ENCODE results near the gene MCTP1. TPM values are rescaled to one million over a fixed set of nuclear protein-coding genes. Genes with fewer than 3 reads are reported as not detected.

Gene MCTP1
- polyA plus RNA-seq, 1 donor (not counting 4 experiments of a cell fraction or from before 2014, with no cell fraction given), result 4.9 TPM

DNA sequence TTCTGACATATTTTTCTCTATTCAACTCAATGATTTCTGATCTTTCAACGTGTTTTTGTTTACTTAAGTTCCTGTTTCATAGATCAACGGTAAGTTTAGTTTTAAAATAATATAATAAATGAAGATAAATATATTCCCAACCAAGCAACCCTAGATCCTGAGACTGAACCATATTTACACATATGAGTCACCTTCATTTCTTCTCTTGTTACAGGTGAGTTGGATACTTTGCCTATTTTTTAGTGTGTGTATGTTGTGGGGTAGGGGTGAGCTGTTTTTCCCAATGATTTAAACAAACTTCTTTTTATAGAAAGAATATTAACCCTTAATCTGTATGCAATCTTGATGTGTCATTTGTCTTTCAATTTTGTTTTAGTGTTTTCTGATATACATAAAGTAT is 186.9 kb downstream of the MCTP1 start:
- FAIRE-seq, result no peak
- dilution Hi-C loops (cut with MboI; ENCODE audit: extremely low pct_ligation_motif_present, low sequenced_read_pairs), result no loop called here
- no peak for DNase-seq (ENCODE audit: low read depth, low spot score)
- Histone ChIP-seq H3K4me3 (ENCODE audit: control insufficient read depth in 2 of 3, extremely low read depth in 1 of 3, insufficient read depth in 2 of 3, low read depth in 1 of 3, low read length in 3 of 3) (no peak overlapping the region), H4K20me1 (ENCODE audit: control insufficient read depth, extremely low read depth, insufficient read depth, low read length) (no peaks in the 10 kb centered on the region), H3K4me2 (ENCODE audit: control insufficient read depth, extremely low read depth, insufficient read depth, low read depth, low read length) (no peak overlapping the region), H3K36me3 (ENCODE audit: control insufficient read depth in 2 of 2, extremely low read depth in 1 of 2, insufficient read depth in 2 of 2, low read length in 2 of 2) (no peaks in the 10 kb centered on the region), H3K79me2 (ENCODE audit: control insufficient read depth, insufficient read depth, low read length) (no peaks in the 10 kb centered on the region), H3K4me1 (ENCODE audit: control insufficient read depth, extremely low read depth, insufficient read depth, low read length) (no peaks in the 10 kb centered on the region), H3K27me3 (ENCODE audit: control insufficient read depth, extremely low read depth, insufficient read depth, low read length) (no peaks in the 10 kb centered on the region), H3K27ac (ENCODE audit: control insufficient read depth, insufficient read depth, low read length) (no peak overlapping the region), H3K9me1 (ENCODE audit: control insufficient read depth, extremely low read depth, insufficient read depth, low read length) (no peaks in the 10 kb centered on the region), H2AFZ (ENCODE audit: control insufficient read depth, low read length) (no peak overlapping the region), H3K9me3 (ENCODE audit: control insufficient read depth, low read depth, low read length) (no peaks in the 10 kb centered on the region), H3K9ac (ENCODE audit: control insufficient read depth, extremely low read depth, insufficient read depth, low read length) (no peak overlapping the region)
- TF ChIP-seq, protein P1, sequence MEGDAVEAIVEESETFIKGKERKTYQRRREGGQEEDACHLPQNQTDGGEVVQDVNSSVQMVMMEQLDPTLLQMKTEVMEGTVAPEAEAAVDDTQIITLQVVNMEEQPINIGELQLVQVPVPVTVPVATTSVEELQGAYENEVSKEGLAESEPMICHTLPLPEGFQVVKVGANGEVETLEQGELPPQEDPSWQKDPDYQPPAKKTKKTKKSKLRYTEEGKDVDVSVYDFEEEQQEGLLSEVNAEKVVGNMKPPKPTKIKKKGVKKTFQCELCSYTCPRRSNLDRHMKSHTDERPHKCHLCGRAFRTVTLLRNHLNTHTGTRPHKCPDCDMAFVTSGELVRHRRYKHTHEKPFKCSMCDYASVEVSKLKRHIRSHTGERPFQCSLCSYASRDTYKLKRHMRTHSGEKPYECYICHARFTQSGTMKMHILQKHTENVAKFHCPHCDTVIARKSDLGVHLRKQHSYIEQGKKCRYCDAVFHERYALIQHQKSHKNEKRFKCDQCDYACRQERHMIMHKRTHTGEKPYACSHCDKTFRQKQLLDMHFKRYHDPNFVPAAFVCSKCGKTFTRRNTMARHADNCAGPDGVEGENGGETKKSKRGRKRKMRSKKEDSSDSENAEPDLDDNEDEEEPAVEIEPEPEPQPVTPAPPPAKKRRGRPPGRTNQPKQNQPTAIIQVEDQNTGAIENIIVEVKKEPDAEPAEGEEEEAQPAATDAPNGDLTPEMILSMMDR (optimal IDR thresholded peaks at IDR 0.05 in 1 of 3, IDR thresholded peaks at IDR 0.05 in 1 of 3, conservative IDR thresholded peaks at IDR 0.05 in 1 of 3; ENCODE audit: extremely low read depth in 1 of 3, insufficient read depth in 2 of 3, low read length in 3 of 3), result no peak
- no peak for TF ChIP-seq EZH2 (IDR thresholded peaks at IDR 0.05; ENCODE audit: low read length)

DNA sequence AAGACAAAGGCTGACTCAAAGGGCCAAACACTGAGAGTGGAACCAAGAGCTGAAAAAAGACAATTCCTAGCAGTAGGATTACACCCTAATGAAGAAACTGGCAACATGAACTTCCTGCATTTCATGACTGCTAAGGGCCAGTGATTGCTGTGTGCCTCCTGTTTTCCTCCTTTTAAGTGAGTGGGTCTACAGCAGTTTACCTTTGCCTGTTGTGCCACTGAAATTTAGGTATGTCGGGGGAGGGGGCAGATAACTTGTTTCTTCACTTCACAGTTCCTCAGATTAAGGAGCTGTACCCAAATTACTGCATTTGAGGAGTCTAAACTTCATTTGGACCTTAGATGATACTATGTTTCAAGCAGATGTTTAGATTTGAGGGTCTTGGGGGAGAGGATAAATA is 191.7 kb downstream of the MCTP1 start:
- Histone ChIP-seq H3K9me3 (ENCODE audit: control insufficient read depth, low read depth, low read length) (no peaks in the 10 kb centered on the region), H3K9ac (ENCODE audit: control insufficient read depth, extremely low read depth, insufficient read depth, low read length) (no peak overlapping the region), H3K9me1 (ENCODE audit: control insufficient read depth, extremely low read depth, insufficient read depth, low read length) (no peaks in the 10 kb centered on the region), H3K4me3 (ENCODE audit: control insufficient read depth in 2 of 3, extremely low read depth in 1 of 3, insufficient read depth in 2 of 3, low read depth in 1 of 3, low read length in 3 of 3) (no peak overlapping the region), H3K36me3 (ENCODE audit: control insufficient read depth in 2 of 2, extremely low read depth in 1 of 2, insufficient read depth in 2 of 2, low read length in 2 of 2) (no peaks in the 10 kb centered on the region), H3K27me3 (ENCODE audit: control insufficient read depth, extremely low read depth, insufficient read depth, low read length) (no peaks in the 10 kb centered on the region), H3K79me2 (ENCODE audit: control insufficient read depth, insufficient read depth, low read length) (no peaks in the 10 kb centered on the region), H3K4me2 (ENCODE audit: control insufficient read depth, extremely low read depth, insufficient read depth, low read depth, low read length) (no peak overlapping the region), H3K4me1 (ENCODE audit: control insufficient read depth, extremely low read depth, insufficient read depth, low read length) (no peaks in the 10 kb centered on the region), H3K27ac (ENCODE audit: control insufficient read depth, insufficient read depth, low read length) (no peak overlapping the region), H4K20me1 (ENCODE audit: control insufficient read depth, extremely low read depth, insufficient read depth, low read length) (no peaks in the 10 kb centered on the region), H2AFZ (ENCODE audit: control insufficient read depth, low read length) (no peak overlapping the region)
- FAIRE-seq (no peak), DNase-seq (ENCODE audit: low read depth, low spot score) (no peak)
- no peak for TF ChIP-seq EZH2 (IDR thresholded peaks at IDR 0.05; ENCODE audit: low read length)
- TF ChIP-seq, protein P1 (optimal IDR thresholded peaks at IDR 0.05 in 1 of 3, IDR thresholded peaks at IDR 0.05 in 1 of 3, conservative IDR thresholded peaks at IDR 0.05 in 1 of 3; ENCODE audit: extremely low read depth in 1 of 3, insufficient read depth in 2 of 3, low read length in 3 of 3), result no peak
- dilution Hi-C loops (cut with MboI; ENCODE audit: extremely low pct_ligation_motif_present, low sequenced_read_pairs), result no loop called here
